Ishikawa (cell line): ENCODE measurements around the gene TCF7L2.

Source experiments
- CEBPB ChIP-seq: IDR thresholded peaks from 2 replicates; pipeline ENCODE4 v1.6.1; 2012
- CREB1 ChIP-seq: IDR thresholded peaks from 2 replicates; pipeline ENCODE4 v1.6.1; 2012; ENCODE audit warnings: low read depth
- EGR1 ChIP-seq: IDR thresholded peaks from 2 replicates; pipeline ENCODE4 v1.6.1; 2012
- EP300 ChIP-seq: IDR thresholded peaks from 2 replicates; pipeline ENCODE4 v1.6.1; 2012; ENCODE audit warnings: borderline replicate concordance
- FOXM1 ChIP-seq: IDR thresholded peaks from 2 replicates; pipeline ENCODE4 v1.6.1; 2012; ENCODE audit warnings: low read depth, borderline replicate concordance
- NFIC ChIP-seq: IDR thresholded peaks from 2 replicates; pipeline ENCODE4 v1.6.1; 2012
- RAD21 ChIP-seq: IDR thresholded peaks from 2 replicates; pipeline ENCODE4 v1.6.1; 2012; ENCODE audit warnings: low read depth
- TAF1 ChIP-seq: IDR thresholded peaks from 2 replicates; pipeline ENCODE4 v1.6.1; 2012; ENCODE audit warnings: low read depth, mild to moderate bottlenecking
- TCF12 ChIP-seq: IDR thresholded peaks from 2 replicates; pipeline ENCODE4 v1.6.1; 2012; ENCODE audit warnings: low read depth
- TEAD4 ChIP-seq: IDR thresholded peaks from 2 replicates; pipeline ENCODE4 v1.6.1; 2012
- USF1 ChIP-seq: IDR thresholded peaks from 2 replicates; pipeline ENCODE4 v1.6.1; 2012
- YY1 ChIP-seq: IDR thresholded peaks from 2 replicates; pipeline ENCODE4 v1.6.1; 2012; ENCODE audit warnings: low read depth
- ZBTB7A ChIP-seq: IDR thresholded peaks from 2 replicates; pipeline ENCODE4 v1.6.1; 2012; ENCODE audit warnings: low read depth
- TF ChIP-seq, protein P1 (sequence below): IDR thresholded peaks from 2 replicates; pipeline ENCODE4 v1.6.1; 2012; ENCODE audit warnings: low read depth, mild to moderate bottlenecking
- TF ChIP-seq, protein P2 (sequence below): IDR thresholded peaks from 2 replicates; pipeline ENCODE4 v1.6.1; 2012

TCF7L2 gene

GRCh38 chr10:112914288-112914952 lies 35.6 kb upstream of the TCF7L2 start:
- TF ChIP-seq, protein P1, sequence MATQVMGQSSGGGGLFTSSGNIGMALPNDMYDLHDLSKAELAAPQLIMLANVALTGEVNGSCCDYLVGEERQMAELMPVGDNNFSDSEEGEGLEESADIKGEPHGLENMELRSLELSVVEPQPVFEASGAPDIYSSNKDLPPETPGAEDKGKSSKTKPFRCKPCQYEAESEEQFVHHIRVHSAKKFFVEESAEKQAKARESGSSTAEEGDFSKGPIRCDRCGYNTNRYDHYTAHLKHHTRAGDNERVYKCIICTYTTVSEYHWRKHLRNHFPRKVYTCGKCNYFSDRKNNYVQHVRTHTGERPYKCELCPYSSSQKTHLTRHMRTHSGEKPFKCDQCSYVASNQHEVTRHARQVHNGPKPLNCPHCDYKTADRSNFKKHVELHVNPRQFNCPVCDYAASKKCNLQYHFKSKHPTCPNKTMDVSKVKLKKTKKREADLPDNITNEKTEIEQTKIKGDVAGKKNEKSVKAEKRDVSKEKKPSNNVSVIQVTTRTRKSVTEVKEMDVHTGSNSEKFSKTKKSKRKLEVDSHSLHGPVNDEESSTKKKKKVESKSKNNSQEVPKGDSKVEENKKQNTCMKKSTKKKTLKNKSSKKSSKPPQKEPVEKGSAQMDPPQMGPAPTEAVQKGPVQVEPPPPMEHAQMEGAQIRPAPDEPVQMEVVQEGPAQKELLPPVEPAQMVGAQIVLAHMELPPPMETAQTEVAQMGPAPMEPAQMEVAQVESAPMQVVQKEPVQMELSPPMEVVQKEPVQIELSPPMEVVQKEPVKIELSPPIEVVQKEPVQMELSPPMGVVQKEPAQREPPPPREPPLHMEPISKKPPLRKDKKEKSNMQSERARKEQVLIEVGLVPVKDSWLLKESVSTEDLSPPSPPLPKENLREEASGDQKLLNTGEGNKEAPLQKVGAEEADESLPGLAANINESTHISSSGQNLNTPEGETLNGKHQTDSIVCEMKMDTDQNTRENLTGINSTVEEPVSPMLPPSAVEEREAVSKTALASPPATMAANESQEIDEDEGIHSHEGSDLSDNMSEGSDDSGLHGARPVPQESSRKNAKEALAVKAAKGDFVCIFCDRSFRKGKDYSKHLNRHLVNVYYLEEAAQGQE: no peak
- TF ChIP-seq, protein P2, sequence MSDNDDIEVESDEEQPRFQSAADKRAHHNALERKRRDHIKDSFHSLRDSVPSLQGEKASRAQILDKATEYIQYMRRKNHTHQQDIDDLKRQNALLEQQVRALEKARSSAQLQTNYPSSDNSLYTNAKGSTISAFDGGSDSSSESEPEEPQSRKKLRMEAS: no peak
- TF ChIP-seq EP300 (no peak), TAF1 (no peak), ZBTB7A (no peak), YY1 (no peak)

DNA sequence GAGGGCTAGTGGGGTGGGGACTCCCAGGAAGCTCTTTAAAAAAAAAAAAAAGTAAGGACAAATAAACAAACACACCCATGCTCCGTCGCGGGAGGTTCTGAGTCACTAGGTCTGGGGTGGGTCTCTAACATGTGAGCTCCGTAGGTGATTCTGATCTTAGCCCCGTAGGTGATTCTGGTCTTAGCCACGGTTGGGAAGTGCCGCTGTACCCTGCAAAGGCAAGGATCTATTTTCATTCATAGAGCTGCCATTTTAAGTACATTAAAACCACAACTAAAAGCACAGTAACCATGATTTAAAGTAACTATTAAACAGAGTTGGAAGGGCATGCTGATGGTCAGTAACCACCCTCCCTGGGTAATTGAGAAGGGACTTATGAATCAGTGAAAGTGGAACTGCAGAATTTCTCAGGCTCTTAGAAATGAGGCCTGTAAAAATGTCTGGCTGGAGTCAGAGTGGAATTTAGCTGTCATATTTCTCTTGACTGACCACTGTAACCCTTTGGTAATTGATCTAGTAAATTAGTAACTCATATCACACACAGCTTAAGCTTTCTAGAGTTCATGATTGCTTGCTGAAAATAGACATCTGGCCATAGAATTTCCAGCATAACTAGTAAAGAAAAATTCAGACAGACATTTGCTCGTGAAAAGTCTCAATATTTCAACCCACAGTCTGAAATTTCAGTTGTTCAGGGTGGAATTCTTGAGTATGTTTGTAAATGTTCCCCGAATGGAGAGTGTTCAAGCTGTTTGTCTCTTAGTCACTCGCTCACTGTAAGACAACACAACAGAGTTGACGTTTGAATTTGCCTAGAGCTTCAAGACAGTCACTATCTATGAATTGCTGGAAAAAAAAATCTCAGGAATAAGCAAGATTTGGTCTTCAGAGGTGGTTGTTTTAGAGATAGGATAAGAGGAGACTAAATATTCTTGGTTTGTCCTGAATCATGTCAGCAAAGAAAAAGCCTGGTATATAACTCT lies 34.2 kb upstream of the TCF7L2 start:
- TF ChIP-seq, protein P1: no peak

DNA sequence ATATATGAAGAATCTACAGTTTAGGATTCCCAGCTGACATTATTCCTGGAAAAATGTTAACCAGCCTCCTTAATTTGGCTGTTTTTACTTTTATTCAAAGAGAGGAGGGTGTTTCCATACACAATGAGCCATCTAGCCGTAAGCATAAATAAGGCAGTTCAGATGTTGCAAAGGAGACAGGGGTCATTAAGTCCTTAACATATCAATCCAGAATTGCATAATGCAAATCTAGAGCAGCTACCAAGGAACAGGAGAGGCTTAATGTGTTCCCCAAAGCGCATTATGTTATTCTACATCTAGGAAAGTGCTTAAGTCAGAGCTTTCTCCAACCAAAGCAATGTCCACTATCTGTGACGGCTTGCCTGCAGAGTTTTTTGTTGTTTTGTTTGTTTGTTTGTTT lies 32.4 kb upstream of the TCF7L2 start:
- TF ChIP-seq, protein P1: no peak
- TF ChIP-seq TCF12 (no peak), ZBTB7A (no peak), EP300 (no peak), USF1 (no peak), EGR1 (no peak), NFIC (no peak), TEAD4 (no peak), FOXM1 (no peak), CREB1 (no peak), YY1 (no peak), TAF1 (no peak), CEBPB (no peak), RAD21 (no peak)
- TF ChIP-seq, protein P2: no peak

GRCh38 chr10:112918771-112919170 lies 31.3 kb upstream of the TCF7L2 start:
- TF ChIP-seq CREB1 (no peak), FOXM1 (no peak), RAD21 (no peak), TAF1 (no peak), CEBPB (no peak)

GRCh38 chr10:112919721-112920120 lies 30.3 kb upstream of the TCF7L2 start:
- TF ChIP-seq ZBTB7A (no peak), NFIC (no peak), YY1 (no peak), CREB1 (no peak), TAF1 (no peak), EGR1 (no peak), FOXM1 (no peak), CEBPB (no peak), RAD21 (no peak), EP300 (no peak), USF1 (no peak), TCF12 (no peak), TEAD4 (no peak)
- TF ChIP-seq, protein P2: no peak
- TF ChIP-seq, protein P1: no peak
